Choroid plexus epithelial cell (primary cell): ENCODE results near the gene CSPG4.
"Not testable (repeated sequence)": the region's sequence is repeated elsewhere in the genome, so short reads cannot be mapped to it uniquely, and the experiment has no call there.

ENCODE experiments used
- DNase-seq: peaks from one replicate; pipeline ENCODE4 v3.0.0-alpha.2; 2010; ENCODE audit warnings: low read depth
- H3K4me3 ChIP-seq: 2 replicates; pipeline ENCODE4 v1.5.1; 2011; ENCODE audit warnings: low read depth, mild to moderate bottlenecking, control low read depth, low read length, moderate library complexity
- CTCF ChIP-seq: conservative IDR thresholded peaks from 2 replicates; pipeline ENCODE4 v1.5.1; 2011; ENCODE audit warnings: low read depth, mild to moderate bottlenecking, control low read depth, inconsistent platforms, low read length, moderate library complexity

CSPG4 gene

DNA sequence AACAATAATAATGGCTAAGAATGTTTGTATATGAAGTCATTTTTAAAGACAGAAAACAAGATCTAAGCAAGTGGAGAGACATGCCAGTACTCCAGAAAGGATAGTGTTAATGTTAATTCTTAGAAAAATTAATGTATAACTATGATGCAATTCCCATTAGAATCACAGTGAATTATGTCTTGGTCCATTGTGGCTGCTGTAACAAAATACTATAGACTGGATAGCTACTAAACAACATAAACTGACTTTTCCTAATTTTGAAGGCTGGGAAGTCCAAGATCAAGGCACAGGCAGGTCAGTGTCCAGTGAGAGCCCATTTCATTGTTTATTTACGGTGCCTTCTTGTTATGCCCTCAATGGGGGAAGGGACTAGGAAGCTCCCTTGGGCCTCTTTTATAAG, 32.7 kb upstream of the CSPG4 start:
- no peak for TF ChIP-seq CTCF
- H3K4me3 ChIP-seq = no peak overlapping the region
- no peak for DNase-seq

- not testable (repeated sequence) for H3K4me3 ChIP-seq, DNase-seq
Observed at GRCh38 chr15:75742346-75742745, 29.7 kb upstream of the CSPG4 start.

DNA sequence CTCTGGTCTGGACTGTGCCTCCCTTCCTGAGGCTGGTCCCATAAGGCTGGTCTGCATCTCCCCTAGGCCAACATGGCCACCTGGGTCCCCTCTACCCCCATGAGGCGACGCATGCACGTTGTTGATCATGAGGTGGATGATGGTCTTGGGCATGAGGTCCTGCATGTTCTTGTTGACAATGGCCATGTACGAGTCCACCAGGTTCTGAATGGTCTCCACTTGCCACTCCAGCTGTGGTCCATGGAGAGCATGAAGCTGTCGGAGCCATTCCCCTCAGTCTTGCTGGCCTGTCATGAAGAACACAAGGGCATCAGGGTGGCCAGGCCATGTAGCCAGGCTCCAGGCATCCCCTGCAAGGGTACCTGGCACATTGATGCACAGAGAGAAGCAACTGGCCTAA, 27.1 kb upstream of the CSPG4 start:
- TF ChIP-seq CTCF = no peak
- DNase-seq = no peak
- no peak overlapping the region for H3K4me3 ChIP-seq

DNA sequence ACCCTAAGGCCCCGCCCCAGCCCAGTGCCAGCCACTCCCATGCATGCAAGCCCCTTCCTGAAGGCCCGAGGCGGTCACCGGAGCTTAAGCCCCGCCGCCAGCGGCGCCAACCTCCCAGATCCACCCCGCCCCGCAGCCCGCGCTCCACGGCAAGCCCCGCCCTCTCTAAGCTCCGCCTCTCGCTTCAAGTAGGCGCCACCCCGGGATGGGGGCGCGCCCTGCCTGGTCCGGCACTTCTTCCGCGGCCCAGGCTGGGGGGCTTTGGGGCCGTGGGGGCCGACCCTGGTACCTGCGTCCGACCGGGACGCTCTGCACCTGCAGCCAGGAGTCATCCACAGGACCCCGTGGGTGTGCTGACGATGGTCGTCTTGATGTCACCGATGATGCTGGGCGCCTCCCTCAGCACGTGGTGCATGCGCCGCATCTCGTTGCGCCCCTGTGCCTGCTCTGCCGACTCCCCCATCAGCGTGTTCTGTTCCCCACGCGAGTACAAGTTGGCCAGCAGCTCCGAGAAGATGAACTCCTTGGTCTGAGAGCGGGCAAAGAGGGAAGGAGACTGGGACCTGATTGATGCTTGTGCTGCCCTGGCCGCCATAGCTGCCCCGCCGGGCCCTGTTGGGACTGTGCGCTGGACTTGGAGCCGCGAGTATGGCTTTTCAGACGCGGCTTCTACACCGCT, 26.1 kb upstream of the CSPG4 start:
- H3K4me3 ChIP-seq = peak overlapping the region; percentile 76
- no peak for TF ChIP-seq CTCF
- peak; percentile 95 for DNase-seq

GRCh38 chr15:75738014-75738646, 25.5 kb upstream of the CSPG4 start:
- peak overlapping the region; percentile 76 for H3K4me3 ChIP-seq
- DNase-seq = no peak
- TF ChIP-seq CTCF = no peak

DNA sequence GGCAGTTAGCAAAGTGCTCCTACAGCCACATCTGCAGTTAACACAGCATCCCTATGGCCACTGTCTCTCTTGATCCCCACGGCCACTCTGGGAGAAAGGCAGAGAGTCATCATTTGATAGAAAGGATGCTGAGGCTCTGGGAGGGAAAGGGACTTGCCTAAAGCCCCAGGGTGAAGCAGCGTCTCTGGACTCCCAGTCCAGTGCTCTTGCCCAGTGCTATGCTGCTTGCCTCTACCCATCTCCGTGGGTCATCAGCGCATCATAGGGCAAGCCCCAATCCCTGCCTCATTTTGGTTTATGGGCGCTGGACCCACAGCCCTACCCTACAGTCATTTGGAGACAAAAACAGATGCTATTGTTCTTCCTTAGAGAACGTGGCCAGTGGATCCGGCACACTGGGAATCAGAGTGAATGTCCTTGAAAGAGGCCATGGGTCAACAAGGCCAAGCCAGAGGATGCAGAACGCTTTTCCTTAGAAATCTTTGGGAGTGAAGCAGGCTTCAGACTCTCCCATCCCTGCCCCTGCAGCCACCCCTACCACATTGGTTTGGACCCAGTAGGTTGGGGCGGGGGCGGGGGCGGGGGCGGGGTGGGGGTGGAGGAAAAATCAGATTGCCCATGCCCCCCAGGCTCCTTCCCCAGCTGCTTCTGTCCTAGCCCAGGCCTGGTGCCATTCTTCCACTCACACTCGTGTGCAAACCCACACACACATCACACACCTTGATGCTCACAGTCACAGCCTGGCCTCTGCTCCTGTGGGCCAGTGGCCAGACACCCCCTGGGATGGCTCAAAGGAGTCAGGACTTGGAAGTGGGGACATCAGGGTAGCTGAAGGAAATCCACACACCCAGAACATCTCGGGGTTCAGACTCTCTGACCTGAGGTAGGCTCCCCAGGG, 24.7 kb upstream of the CSPG4 start:
- not testable (repeated sequence) for DNase-seq
- H3K4me3 ChIP-seq = peak overlapping the region; percentile 76

GRCh38 chr15:75736256-75736655, 23.6 kb upstream of the CSPG4 start:
- H3K4me3 ChIP-seq = no peak overlapping the region
- TF ChIP-seq CTCF = no peak
- DNase-seq = no peak

- not testable (repeated sequence) for H3K4me3 ChIP-seq, DNase-seq
Observed at GRCh38 chr15:75734861-75735760, 22.5 kb upstream of the CSPG4 start.
